HG02973 (cell line): Measurements from ENCODE around the gene AXIN2.

Experiments
- ATAC-seq: cut with Tn5 transposase; IDR thresholded peaks from one replicate; pipeline ENCODE4 v1.9.1; 2021; ENCODE audit warnings: moderate library complexity; ENCODE audit not compliant: unreplicated experiment

Gene AXIN2

GRCh38 chr17:65554553-65555223, 6.8 kb downstream of the AXIN2 start:
- ATAC-seq: no peak

- no peak for ATAC-seq
Measured at GRCh38 chr17:65553646-65554552, 7.5 kb downstream of the AXIN2 start.

- no peak for ATAC-seq
Measured at GRCh38 chr17:65553009-65553645, 8.3 kb downstream of the AXIN2 start.

GRCh38 chr17:65552214-65552613, 9.2 kb downstream of the AXIN2 start:
- ATAC-seq: no peak

GRCh38 chr17:65551267-65552040, 10.0 kb downstream of the AXIN2 start:
- ATAC-seq: no peak

GRCh38 chr17:65550758-65551157, 10.7 kb downstream of the AXIN2 start:
- ATAC-seq: no peak

GRCh38 chr17:65550075-65550662, 11.3 kb downstream of the AXIN2 start:
- ATAC-seq: no peak

GRCh38 chr17:65548269-65548969, 13.0 kb downstream of the AXIN2 start:
- no peak for ATAC-seq

GRCh38 chr17:65547253-65547670, 14.2 kb downstream of the AXIN2 start:
- ATAC-seq: no peak

GRCh38 chr17:65546579-65546978, 14.9 kb downstream of the AXIN2 start:
- ATAC-seq: no peak

GRCh38 chr17:65545705-65546523, 15.5 kb downstream of the AXIN2 start:
- ATAC-seq: no peak

GRCh38 chr17:65544672-65545071, 16.8 kb downstream of the AXIN2 start:
- no peak for ATAC-seq

GRCh38 chr17:65542610-65543009, 18.8 kb downstream of the AXIN2 start:
- ATAC-seq: no peak

GRCh38 chr17:65542067-65542466, 19.4 kb downstream of the AXIN2 start:
- ATAC-seq: no peak

- ATAC-seq: no peak
Measured at GRCh38 chr17:65541453-65541852, 20.0 kb downstream of the AXIN2 start.

GRCh38 chr17:65539630-65540266, 21.7 kb downstream of the AXIN2 start:
- no peak for ATAC-seq

- ATAC-seq: no peak
Measured at GRCh38 chr17:65538675-65539529, 22.5 kb downstream of the AXIN2 start.
